ENCODE measurements around the gene DNAJC25.
"Not testable (repeated sequence)": the region's sequence is repeated elsewhere in the genome, so short reads cannot be mapped to it uniquely, and the experiment has no call there.

Gene DNAJC25

DNA sequence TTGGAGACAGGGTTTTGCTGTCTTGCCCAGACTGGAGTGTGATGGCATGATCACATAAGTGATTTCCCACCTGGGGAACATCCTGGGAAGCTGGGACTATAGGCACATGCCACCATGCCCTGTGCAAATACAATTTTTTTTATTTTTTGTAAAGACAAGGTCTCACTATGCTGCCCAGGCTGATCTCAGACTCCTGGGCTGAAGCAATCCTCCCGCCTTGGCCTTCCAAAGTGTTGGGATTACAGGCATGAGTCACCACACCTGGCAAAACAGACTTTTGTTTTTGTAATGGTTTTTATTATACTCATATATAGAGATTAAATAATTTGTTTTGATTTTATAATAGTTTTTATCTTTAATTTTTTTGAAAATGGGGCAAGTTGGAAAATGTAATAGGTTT, 14.7 kb downstream of the DNAJC25 start:
- peaks cover 67% of the 10 kb centered on the region for H3K36me3 Mint-ChIP-seq
- H3K4me1 Mint-ChIP-seq = no peaks in the 10 kb centered on the region
- ATAC-seq = no peak
- no peaks in the 10 kb centered on the region for H3K9me3 Mint-ChIP-seq
- H3K4me3 Mint-ChIP-seq = no peak overlapping the region
- no peak for DNase-seq (ENCODE audit: low spot score in 2 of 2)
- H3K27ac Mint-ChIP-seq = no peak overlapping the region

DNA sequence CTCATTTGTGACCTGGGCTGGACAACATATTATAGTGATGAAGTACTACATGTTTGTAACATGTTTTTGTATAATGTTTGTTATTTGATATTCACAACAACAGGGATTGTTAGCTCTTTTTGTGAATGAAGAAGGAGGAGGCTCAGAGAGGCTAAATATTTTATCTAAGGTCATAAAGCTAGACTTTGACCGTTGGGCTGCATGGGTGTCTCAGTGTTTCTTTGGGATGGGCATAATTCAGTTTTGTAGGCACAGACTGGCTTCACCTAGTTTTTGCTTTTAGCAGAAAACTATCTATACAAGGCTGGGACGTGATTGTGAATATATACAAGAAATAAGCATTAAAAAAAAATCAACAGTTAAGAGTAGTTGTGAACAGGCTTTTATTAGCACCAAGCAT, 15.3 kb downstream of the DNAJC25 start:
- ATAC-seq = no peak
- DNase-seq (ENCODE audit: low spot score in 2 of 2) = no peak
- Mint-ChIP-seq H3K4me1 (no peaks in the 10 kb centered on the region), H3K9me3 (no peaks in the 10 kb centered on the region), H3K27ac (no peak overlapping the region), H3K36me3 (peaks cover 73% of the 10 kb centered on the region), H3K4me3 (no peak overlapping the region)

DNA sequence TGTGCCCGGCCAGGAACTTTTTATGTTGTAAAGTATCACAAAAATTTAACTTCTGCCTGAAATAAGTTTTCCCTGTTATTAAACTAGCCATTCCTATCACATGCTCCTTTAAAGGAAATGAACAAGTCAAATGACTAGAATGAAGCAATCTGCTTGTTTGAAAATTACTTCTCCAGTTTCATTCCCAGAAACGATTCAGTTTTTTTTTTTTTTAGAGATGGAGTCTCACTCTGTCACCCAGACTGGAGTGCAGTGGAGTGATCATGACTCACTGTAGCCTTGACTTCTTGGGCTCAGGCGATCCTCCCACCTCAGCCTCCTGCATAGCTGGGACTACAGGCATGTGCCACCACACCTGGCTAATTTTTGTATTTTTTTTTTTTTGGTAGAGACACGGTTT, 16.9 kb downstream of the DNAJC25 start:
- H3K27ac Mint-ChIP-seq = no peak overlapping the region
- H3K4me1 Mint-ChIP-seq = no peaks in the 10 kb centered on the region
- no peaks in the 10 kb centered on the region for H3K9me3 Mint-ChIP-seq
- H3K36me3 Mint-ChIP-seq = peaks cover 90% of the 10 kb centered on the region
- ATAC-seq = no peak
- no peak overlapping the region for H3K4me3 Mint-ChIP-seq
- DNase-seq (ENCODE audit: low spot score in 2 of 2) = no peak

DNA sequence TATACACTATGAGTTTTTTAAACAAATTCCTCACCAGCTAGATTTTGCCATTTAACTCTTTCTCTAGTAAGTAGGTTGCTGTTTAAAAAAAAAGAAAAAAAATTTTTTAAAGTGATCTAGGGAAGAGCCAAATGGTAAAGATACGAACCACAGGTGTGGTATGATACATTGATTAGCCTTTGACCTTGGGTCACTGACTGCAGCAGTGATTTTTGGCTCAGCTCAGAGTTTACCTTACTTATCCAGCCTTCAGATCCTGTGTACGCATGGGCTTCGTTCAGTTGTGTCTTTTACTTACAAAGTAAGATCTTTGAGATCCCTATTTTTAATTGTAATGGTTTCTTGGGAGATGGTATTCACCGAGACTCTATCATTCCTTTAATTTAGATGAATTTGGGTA, 17.9 kb downstream of the DNAJC25 start:
- H3K9me3 Mint-ChIP-seq = no peaks in the 10 kb centered on the region
- H3K27ac Mint-ChIP-seq = no peak overlapping the region
- no peak for ATAC-seq
- peaks cover 90% of the 10 kb centered on the region for H3K36me3 Mint-ChIP-seq
- no peak overlapping the region for H3K4me3 Mint-ChIP-seq
- no peak for DNase-seq (ENCODE audit: low spot score in 2 of 2)
- H3K4me1 Mint-ChIP-seq = no peaks in the 10 kb centered on the region

DNA sequence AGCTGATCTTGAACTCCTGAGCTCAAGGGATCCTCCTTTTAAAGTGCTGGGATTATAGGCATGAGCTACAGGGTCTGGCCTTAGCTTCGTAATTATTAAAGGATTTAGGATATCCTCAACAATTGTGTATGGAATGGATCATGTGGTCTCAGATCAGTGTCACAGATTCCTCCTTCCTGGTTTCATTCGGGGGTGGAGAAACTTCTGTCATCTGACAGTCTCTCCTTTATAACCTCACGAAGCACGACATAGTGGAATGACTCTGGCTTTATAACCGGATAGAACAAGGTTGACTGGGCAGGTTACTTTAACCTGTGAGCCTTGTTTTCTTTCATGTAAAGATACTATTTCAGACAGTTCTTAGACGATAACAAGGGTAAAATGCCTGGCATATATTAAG, 25.9 kb downstream of the DNAJC25 start:
- Mint-ChIP-seq H3K9me3 (no peaks in the 10 kb centered on the region), H3K4me3 (no peak overlapping the region), H3K36me3 (peaks cover 23% of the 10 kb centered on the region), H3K27ac (no peak overlapping the region), H3K4me1 (peaks cover 2% of the 10 kb centered on the region)
- ATAC-seq (no peak), DNase-seq (ENCODE audit: low spot score in 2 of 2) (no peak)

DNA sequence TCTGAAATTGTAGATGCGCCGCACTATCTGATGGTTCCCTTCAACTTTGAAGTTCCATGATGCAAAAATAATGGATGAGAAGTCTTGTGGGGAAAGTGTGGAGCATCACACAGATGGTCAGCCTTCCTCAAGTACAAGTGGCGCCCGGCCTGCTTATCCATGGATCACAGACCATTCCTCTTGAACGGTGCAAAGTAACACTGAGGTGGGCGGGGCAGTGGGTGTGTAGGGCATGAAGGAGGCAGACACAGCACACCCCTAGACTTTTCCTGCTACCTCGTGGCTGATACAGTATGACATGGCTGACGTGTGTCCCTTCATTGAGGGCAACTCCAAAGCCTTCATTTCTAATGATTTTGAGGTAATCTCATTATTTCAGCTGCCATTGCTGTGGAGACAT, 27.8 kb downstream of the DNAJC25 start:
- Mint-ChIP-seq H3K36me3 (peaks cover 17% of the 10 kb centered on the region), H3K4me3 (no peak overlapping the region), H3K27ac (no peak overlapping the region), H3K4me1 (peaks cover 20% of the 10 kb centered on the region), H3K9me3 (no peaks in the 10 kb centered on the region)
- ATAC-seq = no peak
- DNase-seq (ENCODE audit: low spot score in 2 of 2) = no peak

DNA sequence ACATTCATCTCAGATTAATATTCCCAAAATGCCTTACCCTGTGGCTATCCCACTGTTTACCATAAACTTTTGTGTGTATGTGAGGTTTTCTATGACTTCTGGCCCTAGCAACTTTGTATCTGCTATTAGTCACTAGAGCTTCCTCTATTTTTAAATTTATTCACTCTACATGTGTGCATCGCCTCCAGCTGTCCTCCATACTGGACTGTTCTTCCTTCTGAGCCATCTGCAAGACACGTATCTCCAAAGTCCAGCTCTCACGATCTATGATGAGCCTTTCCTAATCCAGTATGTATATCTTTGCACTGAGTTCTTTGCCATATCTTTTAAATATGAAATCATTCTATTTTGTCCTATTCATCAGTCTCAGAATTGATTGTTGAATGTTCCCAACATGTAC, 28.6 kb downstream of the DNAJC25 start:
- Mint-ChIP-seq H3K4me3 (no peak overlapping the region), H3K36me3 (peaks cover 15% of the 10 kb centered on the region), H3K9me3 (no peaks in the 10 kb centered on the region), H3K27ac (no peak overlapping the region), H3K4me1 (peaks cover 24% of the 10 kb centered on the region)
- ATAC-seq (no peak), DNase-seq (ENCODE audit: low spot score in 2 of 2) (no peak)

DNA sequence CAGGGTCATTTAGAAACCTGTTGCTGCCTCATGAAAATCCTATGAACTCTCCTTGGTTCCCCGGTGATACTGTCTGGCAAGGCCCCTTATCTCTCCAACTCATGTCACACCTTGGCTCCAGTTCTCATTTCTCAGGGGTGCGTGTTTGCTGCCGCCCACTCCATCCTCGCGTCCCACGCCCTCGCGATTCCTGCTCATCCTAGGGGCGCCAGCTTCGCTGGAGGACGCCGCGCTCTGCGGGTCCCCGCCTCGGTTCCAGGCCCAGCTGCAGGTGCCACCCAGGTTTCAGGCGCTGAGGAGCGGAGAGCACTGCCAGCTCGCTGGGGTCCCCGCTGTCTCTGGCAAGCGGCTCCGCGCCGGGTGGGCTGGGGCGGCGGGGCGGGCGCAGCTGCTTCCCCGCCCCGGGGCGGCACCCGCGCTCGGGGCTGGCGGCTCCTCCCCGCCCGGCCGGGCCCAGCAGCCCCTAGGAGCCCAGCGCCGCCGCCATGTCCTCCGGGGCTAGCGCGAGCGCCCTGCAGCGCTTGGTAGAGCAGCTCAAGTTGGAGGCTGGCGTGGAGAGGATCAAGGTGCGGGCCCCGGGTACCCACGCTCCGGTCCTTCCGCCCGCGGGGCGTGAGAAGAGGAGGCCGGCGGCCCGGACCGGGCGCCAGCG, 30.1 kb downstream of the DNAJC25 start, which contains the start of gene GNG10:
Gene GNG10, plus strand, starts transcription at position 456 of the 652 bp plus-strand sequence. Its CDS starts 30 bp downstream, at position 486.
- Mint-ChIP-seq H3K4me1 (peaks cover 26% of the 10 kb centered on the region), H3K27ac (peak within 1 kb of the TSS; percentile 89), H3K4me3 (peak within 1 kb of the TSS; percentile 92), H3K9me3 (no peaks in the 10 kb centered on the region), H3K36me3 (peaks cover 22% of the 10 kb centered on the region)
- DNase-seq (ENCODE audit: low spot score in 2 of 2) (peak; percentile 63 to 85), ATAC-seq (peak; percentile 96)

DNA sequence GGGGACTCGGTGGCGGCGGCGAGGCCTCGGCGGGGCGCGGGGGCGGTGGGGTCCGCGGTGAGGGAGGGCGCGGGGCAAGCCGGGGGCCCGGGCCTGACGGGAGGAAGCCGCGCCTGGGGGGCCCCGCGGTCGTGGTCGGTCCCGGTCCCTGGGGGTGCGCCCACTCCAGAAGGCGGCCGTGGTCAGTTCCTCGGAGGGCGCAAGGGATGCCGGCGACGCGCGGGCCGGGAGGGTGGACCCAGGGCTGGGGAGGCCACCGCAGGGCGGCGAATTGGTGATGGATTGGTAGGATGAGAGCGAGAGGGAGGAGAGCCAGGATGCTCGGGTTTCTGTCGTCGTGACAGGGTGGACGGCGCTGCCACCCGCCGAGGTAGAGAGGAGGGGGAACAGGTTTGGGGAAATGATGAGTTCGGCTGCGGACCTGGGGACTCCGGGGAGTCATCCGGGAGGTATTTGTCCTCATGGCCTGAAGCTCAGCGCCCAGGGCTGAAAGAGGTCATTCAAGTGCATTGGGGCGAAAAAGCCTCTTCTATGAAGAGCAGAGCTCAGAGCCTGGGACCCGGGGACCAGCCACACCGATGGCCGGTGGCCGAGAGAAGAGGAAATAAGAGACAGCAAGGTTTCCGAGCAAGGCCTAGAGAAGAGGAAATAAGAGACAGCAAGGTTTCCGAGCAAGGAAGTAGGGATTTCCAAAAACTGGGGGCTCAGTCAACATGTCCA, 30.8 kb downstream of the DNAJC25 start:
- Mint-ChIP-seq H3K4me3 (peak overlapping the region; percentile 92), H3K4me1 (peaks cover 26% of the 10 kb centered on the region), H3K9me3 (no peaks in the 10 kb centered on the region), H3K36me3 (peaks cover 28% of the 10 kb centered on the region), H3K27ac (peak overlapping the region; percentile 89)
- DNase-seq (ENCODE audit: low spot score in 2 of 2) (peak; percentile 25 to 73), ATAC-seq (peak; percentile 59)

DNA sequence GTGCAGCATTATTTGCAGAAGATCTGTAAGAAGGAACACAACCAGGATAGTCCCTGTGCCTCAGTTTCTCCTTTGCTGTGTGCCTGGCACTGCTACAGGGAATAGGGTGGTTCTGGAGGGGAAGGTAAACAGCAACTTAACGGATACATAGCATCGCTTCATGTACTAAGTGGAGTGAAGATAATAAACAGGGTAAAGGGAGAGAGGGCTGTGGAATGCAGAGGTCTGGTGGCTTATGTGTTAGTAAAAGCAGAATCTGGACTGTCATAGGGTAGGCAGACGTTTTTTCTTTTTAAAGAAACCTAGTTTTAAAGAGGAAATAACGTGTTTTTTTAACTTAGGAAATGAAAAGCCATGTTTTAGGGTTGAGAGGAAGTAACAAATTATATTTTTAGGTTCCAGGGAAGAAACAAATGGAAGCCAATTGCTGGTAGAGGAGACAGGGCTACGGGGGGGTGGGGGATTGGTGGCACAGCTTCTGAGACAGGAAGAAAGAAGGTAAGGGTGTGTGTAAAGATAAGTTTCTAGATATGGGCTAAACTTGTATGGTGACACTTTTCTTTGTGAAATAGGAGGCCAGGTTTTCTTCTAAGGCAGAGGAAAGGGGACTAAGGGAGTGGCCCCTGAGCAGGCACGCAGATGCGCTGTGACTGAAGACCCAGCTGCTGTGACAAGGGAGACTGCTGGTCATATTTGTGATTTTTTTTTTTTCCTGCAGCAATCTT, 31.6 kb downstream of the DNAJC25 start:
- DNase-seq (ENCODE audit: low spot score in 2 of 2) (no peak), ATAC-seq (no peak)
- Mint-ChIP-seq H3K27ac (peak overlapping the region; percentile 89), H3K36me3 (peaks cover 36% of the 10 kb centered on the region), H3K9me3 (no peaks in the 10 kb centered on the region), H3K4me1 (peaks cover 26% of the 10 kb centered on the region), H3K4me3 (peak overlapping the region; percentile 92)

DNA sequence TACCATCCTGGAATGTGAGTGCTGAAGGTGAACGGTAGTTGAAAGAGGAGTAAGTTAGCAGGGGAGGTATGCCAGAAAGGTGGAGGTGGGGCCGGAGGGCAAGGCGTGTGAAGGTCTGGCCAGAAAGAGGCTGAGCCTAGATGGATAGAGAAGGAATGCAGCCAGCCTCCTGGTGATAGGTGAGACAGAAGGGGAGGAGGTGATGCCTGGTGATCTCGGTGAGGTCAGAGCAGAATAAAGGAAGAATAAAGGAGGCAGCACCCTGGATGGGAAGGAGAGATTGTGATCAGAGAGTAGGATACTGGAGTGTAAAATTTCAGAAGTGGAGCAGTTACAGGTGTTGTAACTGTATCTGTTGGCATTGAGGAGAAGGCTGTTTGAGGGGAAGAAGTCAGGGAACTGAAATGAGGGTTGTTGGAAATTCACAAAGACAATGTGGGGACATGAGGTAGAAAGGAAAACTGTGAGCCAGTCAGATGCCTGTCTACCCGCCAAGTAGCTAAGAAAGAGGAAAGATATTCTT, 32.2 kb downstream of the DNAJC25 start:
- peaks cover 42% of the 10 kb centered on the region for H3K36me3 Mint-ChIP-seq
- H3K4me1 Mint-ChIP-seq = peaks cover 26% of the 10 kb centered on the region
- no peak for ATAC-seq
- peak overlapping the region; percentile 89 for H3K27ac Mint-ChIP-seq
- DNase-seq (ENCODE audit: low spot score in 2 of 2) = no peak
- H3K4me3 Mint-ChIP-seq = peak overlapping the region; percentile 92
- no peaks in the 10 kb centered on the region for H3K9me3 Mint-ChIP-seq

DNA sequence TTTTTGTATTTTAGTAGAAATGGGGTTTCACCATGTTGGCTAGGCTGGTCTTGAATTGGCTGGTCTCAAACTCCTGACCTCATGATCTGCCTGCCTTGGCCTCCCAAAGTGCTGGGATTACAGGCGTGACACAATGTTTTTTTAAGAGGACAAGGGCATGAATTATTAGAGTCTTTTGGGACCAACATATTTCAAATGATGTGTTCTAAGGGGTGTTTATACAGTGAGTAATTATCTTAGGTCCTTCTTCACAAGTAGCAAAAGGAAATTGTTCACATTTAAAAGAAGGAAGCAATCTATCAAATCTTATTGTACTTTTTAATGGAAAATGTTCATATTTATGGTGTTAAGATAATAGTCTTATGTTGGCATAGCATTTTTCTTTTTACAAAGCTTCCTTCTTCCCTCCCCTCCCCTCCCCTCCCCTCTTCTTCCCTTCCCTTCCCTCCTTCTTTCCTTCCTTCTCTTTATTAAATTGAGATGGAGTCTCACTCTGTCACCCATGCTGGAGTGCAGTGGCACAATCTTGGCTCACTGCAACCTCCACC, 37.0 kb downstream of the DNAJC25 start:
- H3K4me1 Mint-ChIP-seq = peaks cover 13% of the 10 kb centered on the region
- ATAC-seq (no peak), DNase-seq (ENCODE audit: low spot score in 2 of 2) (no peak)
- no peak overlapping the region for H3K27ac Mint-ChIP-seq
- no peak overlapping the region for H3K4me3 Mint-ChIP-seq
- peaks cover 75% of the 10 kb centered on the region for H3K36me3 Mint-ChIP-seq
- no peaks in the 10 kb centered on the region for H3K9me3 Mint-ChIP-seq

DNA sequence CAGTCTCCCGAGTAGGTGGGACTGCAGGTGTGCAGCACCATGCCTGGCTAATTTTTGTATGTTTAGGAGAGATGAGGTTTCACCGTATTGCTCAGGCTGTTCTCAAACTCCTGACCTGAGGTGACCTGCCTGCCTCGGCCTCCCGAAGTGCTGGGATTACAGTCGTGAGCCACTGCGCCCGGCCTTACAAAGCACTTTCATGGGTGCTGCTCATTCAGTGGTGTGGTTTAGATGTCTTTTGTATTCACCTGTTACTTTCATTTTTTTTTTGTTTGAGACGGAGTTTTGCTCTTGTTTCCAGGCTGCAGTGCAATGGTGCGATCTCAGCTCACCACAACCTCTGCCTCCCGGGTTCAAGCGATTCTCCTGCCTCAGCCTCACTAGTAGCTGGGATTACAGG, 37.5 kb downstream of the DNAJC25 start:
- not testable (repeated sequence) for H3K4me3 Mint-ChIP-seq; ATAC-seq; H3K27ac Mint-ChIP-seq; H3K4me1 Mint-ChIP-seq; DNase-seq (ENCODE audit: low spot score in 2 of 2); H3K9me3 Mint-ChIP-seq
- peaks cover 70% of the 10 kb centered on the region for H3K36me3 Mint-ChIP-seq

DNA sequence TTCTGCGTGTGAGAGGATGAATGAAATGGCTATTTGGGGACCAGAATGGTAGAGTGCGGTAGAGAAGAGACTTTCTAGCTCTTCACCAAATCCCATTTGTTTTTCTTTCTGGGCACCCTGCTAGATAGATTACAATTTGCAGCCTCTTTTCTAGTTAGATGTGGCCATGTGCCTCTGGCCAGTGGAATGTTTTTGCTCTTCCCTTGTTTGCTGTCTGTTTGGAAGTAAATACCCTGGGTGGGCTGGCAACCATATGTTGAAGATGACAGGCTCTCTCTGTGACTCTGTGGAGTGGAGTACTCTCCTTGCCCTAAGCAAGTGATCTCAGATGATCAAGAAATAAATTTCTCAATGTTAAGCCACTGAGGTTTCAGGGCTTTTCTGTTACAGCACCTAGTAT, 43.2 kb downstream of the DNAJC25 start:
- peaks cover 54% of the 10 kb centered on the region for H3K36me3 Mint-ChIP-seq
- ATAC-seq (no peak), DNase-seq (ENCODE audit: low spot score in 2 of 2) (no peak)
- H3K4me1 Mint-ChIP-seq = no peaks in the 10 kb centered on the region
- no peaks in the 10 kb centered on the region for H3K9me3 Mint-ChIP-seq
- no peak overlapping the region for H3K27ac Mint-ChIP-seq
- H3K4me3 Mint-ChIP-seq = no peak overlapping the region

DNA sequence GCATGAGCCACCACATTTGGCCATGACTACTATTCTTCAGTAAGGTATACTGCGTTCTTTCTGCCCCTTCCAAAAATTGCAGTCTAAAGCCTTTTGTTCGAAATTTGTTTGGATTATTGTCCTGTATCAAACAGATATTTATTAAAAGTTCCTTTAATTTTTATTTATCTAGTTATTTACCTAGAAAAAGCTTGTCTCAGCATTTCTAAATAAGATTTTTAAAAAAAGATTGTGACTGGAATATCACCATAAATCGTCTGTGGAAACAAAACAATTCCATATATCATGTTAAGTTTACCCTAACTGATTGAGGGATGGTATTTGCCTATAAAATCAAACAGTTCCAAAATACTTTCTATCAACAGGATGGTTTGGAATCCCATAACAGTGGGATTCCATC, 45.0 kb downstream of the DNAJC25 start:
- Mint-ChIP-seq H3K27ac (no peak overlapping the region), H3K36me3 (peaks cover 38% of the 10 kb centered on the region), H3K4me3 (no peak overlapping the region), H3K9me3 (no peaks in the 10 kb centered on the region), H3K4me1 (no peaks in the 10 kb centered on the region)
- ATAC-seq (no peak), DNase-seq (ENCODE audit: low spot score in 2 of 2) (no peak)
